Cardiac muscle cell (in vitro differentiated cells and primary cell): ENCODE results near the gene GPR65. TPM values are rescaled to one million over a fixed set of nuclear protein-coding genes. Genes with fewer than 3 reads are reported as not detected.
A peak's percentile ranks its signal among the peaks of the same experiment; 100 is the strongest.

Source experiments
- DNase-seq, 2 donors: peaks; one replicate each; pipeline versions ENCODE4 v3.0.0 to v3.0.0-alpha.2; 2010 to 2017; ENCODE audit warnings: low read depth in 1 of 2, low spot score in 1 of 2
- H3K27ac ChIP-seq: fragments of 200-600 bp; sonication (generic); 2 replicates; pipeline ENCODE4 v1.5.1; 2016
- H3K27me3 ChIP-seq: fragments of 200-600 bp; sonication (generic); 2 replicates; pipeline ENCODE4 v1.6.0; 2016; ENCODE audit warnings: control low read depth
- H3K36me3 ChIP-seq: fragments of 200-600 bp; sonication (generic); 2 replicates; pipeline ENCODE4 v1.5.1; 2016; ENCODE audit warnings: control low read depth
- H3K4me1 ChIP-seq: fragments of 200-600 bp; sonication (generic); 2 replicates; pipeline ENCODE4 v1.8.1; 2017; ENCODE audit warnings: low read depth, mild to moderate bottlenecking, mixed run types
- H3K4me3 ChIP-seq: fragments of 200-600 bp; sonication (generic); 2 replicates; pipeline ENCODE4 v1.5.1; 2016; ENCODE audit warnings: mild to moderate bottlenecking
- H3K9me3 ChIP-seq: fragments of 200-600 bp; sonication (generic); 2 replicates; pipeline ENCODE4 v1.5.1; 2017; ENCODE audit warnings: low read depth, mild to moderate bottlenecking, control low read depth
- polyA plus RNA-seq: library from polyadenylated mRNA; unstranded; fragments of >200 nt; fragmentation: Nextera tagmentation; extraction: Ambion mirVana; gene quantifications from 2 replicates; pipeline ENCODE4 v1.2.1, GENCODE V29; 2016
- total RNA-seq: library from RNA; depleted of rRNA; stranded (reverse); fragments of >200 nt; gene quantifications from 2 replicates; pipeline ENCODE4 v1.2.3, GENCODE V29; 2016
- TF ChIP-seq, protein P1 (sequence below): IDR thresholded peaks from 2 replicates; pipeline ENCODE4 v1.5.1; 2012; ENCODE audit warnings: low read depth, mild to moderate bottlenecking, low read length

Gene GPR65
- total and polyA plus RNA-seq, 2 experiments from 2014 or later, result not detected

DNA sequence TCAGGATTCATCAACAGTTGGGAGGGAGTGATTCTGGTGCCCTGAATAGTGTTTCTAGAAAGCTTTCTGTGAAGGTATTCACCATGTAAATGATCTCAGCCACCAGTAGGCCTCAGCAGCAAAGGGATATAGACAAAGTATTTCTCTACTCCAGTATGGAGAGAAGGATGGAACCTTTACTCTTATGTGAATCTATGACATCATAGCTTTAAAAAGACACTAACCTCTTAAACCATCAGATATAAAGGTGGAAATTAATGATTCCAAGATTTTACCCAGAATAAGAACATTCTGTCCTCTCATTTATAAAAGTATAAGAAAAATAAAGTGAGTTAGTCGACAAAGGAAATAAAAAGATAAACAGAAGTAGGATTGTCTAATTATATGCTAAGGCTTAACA, 4.6 kb downstream of the GPR65 start:
- TF ChIP-seq, protein P1, sequence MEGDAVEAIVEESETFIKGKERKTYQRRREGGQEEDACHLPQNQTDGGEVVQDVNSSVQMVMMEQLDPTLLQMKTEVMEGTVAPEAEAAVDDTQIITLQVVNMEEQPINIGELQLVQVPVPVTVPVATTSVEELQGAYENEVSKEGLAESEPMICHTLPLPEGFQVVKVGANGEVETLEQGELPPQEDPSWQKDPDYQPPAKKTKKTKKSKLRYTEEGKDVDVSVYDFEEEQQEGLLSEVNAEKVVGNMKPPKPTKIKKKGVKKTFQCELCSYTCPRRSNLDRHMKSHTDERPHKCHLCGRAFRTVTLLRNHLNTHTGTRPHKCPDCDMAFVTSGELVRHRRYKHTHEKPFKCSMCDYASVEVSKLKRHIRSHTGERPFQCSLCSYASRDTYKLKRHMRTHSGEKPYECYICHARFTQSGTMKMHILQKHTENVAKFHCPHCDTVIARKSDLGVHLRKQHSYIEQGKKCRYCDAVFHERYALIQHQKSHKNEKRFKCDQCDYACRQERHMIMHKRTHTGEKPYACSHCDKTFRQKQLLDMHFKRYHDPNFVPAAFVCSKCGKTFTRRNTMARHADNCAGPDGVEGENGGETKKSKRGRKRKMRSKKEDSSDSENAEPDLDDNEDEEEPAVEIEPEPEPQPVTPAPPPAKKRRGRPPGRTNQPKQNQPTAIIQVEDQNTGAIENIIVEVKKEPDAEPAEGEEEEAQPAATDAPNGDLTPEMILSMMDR, result no peak
- Histone ChIP-seq H3K9me3 (no peaks in the 10 kb centered on the region), H3K27ac (no peak overlapping the region), H3K36me3 (no peaks in the 10 kb centered on the region), H3K4me1 (no peaks in the 10 kb centered on the region), H3K27me3 (no peaks in the 10 kb centered on the region), H3K4me3 (no peak overlapping the region)
- no peak for DNase-seq

DNA sequence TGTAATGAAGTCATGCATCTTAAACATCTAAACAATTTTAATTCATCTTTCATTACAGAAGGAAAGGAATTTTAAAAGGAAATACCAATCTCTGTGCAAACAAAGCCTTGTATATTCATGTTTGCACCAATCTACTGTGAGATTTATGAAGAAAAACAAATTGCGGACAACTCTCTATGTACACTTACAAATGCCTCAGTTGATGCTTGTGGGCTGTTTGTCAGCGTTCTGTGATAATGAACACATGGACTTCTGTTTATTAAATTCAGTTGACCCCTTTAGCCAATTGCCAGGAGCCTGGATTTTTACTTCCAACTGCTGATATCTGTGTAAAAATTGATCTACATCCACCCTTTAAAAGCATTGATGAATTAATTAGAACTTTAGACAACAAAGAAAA, 5.4 kb downstream of the GPR65 start:
- H3K4me3 ChIP-seq, result no peak overlapping the region
- H3K27me3 ChIP-seq, result no peaks in the 10 kb centered on the region
- TF ChIP-seq, protein P1, result no peak
- no peaks in the 10 kb centered on the region for H3K36me3 ChIP-seq
- no peak overlapping the region for H3K27ac ChIP-seq
- no peak for DNase-seq
- no peaks in the 10 kb centered on the region for H3K4me1 ChIP-seq
- no peaks in the 10 kb centered on the region for H3K9me3 ChIP-seq

DNA sequence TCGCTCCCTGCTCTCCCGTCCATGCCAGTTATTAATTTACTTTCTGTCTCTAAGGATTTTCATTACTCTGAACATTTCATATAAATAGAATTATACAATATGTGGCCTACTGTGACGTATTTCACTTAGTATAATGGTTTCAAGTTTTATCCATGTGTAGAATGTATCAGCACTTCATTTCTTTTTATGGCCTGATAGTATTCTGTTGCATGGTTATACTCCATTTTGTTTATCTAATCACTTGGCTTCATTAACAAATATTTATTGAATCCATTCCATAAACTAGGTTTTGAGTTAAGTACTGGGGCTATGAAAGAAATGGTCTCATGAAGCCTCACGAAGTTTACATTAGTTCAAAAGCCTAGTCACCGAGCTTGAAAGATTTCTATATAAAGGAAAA, 7.6 kb downstream of the GPR65 start:
- TF ChIP-seq, protein P1, result no peak

DNA sequence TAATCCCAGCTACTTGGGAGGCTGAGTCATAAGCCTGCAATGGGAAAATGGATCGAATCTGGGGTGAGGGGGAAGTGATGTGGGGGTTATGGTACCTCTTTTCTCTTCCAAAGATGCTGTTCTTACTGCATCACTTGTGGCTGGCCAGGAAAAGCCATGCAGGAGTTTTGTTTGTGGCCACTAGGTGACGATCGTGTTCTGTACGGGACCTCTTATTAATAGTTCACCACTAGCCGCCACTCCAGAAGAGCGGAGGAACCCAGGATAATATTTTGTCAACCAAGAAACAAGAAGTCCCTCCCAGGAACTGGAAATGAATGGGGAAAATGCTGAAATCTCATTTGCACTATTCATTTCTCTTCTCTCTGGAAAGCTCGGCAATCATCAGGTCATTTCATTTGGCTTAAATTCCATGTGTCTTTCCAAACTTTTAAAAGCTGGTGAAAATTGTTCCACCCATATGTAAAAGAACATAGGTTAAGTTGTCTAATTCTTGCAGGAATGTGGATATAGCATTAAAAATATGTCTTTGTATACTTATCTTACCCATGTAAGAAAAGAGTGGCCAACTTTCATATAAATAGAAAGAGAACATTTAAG, 8.9 kb downstream of the GPR65 start:
- no peak overlapping the region for H3K27ac ChIP-seq
- TF ChIP-seq, protein P1, result peak; percentile 92
- no peaks in the 10 kb centered on the region for H3K4me1 ChIP-seq
- H3K9me3 ChIP-seq, result no peaks in the 10 kb centered on the region
- no peak overlapping the region for H3K4me3 ChIP-seq
- H3K36me3 ChIP-seq, result no peaks in the 10 kb centered on the region
- DNase-seq, result peak; percentile 82 to 87
- no peaks in the 10 kb centered on the region for H3K27me3 ChIP-seq

More for the DNA sequence above, 7.6 kb downstream of the GPR65 start:
- DNase-seq, result no peak
- Histone ChIP-seq H3K36me3 (no peaks in the 10 kb centered on the region), H3K4me3 (no peak overlapping the region), H3K27ac (no peak overlapping the region), H3K27me3 (no peaks in the 10 kb centered on the region), H3K4me1 (no peaks in the 10 kb centered on the region), H3K9me3 (no peaks in the 10 kb centered on the region)

DNA sequence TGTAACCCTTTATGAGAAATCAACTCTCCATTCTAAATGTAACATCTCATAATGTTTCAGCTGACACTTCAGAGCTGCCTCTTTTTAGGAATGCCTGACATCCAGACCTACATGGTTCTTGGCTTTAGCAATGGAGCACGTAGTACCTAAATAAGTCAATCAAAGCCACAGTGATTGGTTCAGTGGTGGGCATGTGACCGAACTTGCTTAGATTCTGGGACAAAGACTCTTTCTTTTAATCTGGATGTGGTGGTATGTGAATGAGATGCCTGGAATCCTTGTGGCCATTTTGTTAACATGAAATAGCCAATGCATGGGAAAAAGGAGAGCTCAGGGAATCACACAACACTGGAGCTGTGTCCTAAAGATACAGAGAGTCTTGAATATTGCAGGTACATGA, 11.8 kb downstream of the GPR65 start:
- TF ChIP-seq, protein P1, result no peak
- no peak overlapping the region for H3K27ac ChIP-seq

More for the DNA sequence above, 11.8 kb downstream of the GPR65 start:
- Histone ChIP-seq H3K36me3 (no peaks in the 10 kb centered on the region), H3K9me3 (no peaks in the 10 kb centered on the region), H3K4me3 (no peak overlapping the region), H3K4me1 (no peaks in the 10 kb centered on the region), H3K27me3 (no peaks in the 10 kb centered on the region)
- DNase-seq, result no peak
